Panc1 (cell line): ENCODE measurements around the gene PCBD2. TPM values are rescaled to one million over a fixed set of nuclear protein-coding genes. Genes with fewer than 3 reads are reported as not detected.

Experiments used
- ATAC-seq: fragments of 200-7000 bp; cut with Tn5 transposase; 2 replicates; pipeline ENCODE4 v1.9.1; 2020; ENCODE audit warnings: mild to moderate bottlenecking, moderate library complexity
- BruUV-seq: library from RNA; stranded (reverse); fragments of 400-500 nt; replicated peaks from 2 replicates; lab custom pipeline; 2021; lab: Mats Ljungman, UMichigan
- CTCF ChIA-PET: fragments of 300-600 bp; sonication (Branson Sonifier 250); formaldehyde crosslinking; loops from one replicate; lab custom pipeline; 2022; ENCODE audit warnings: antibody characterized with exemption; lab: Charles Lee
- POLR2A ChIA-PET: fragments of 300-600 bp; sonication (Branson Sonifier 250); formaldehyde crosslinking; loops from one replicate; lab custom pipeline; 2022; ENCODE audit warnings: antibody characterized with exemption; lab: Charles Lee
- DNase-seq: peaks from one replicate; pipeline ENCODE4 v3.0.0-alpha.2; 2010; ENCODE audit warnings: low read depth, low spot score
- H3K27ac ChIP-seq: 2 replicates; pipeline ENCODE4 v1.5.1; 2011; ENCODE audit warnings: mild to moderate bottlenecking, low read length, inconsistent platforms
- H3K27me3 ChIP-seq: fragments of 200-500 bp; sonication (Bioruptor generic); 2 replicates; pipeline ENCODE4 v1.6.0; 2014; ENCODE audit warnings: low read length, inconsistent platforms; ENCODE audit not compliant: control insufficient read depth, insufficient read depth
- H3K36me3 ChIP-seq: fragments of 200-500 bp; sonication (Bioruptor generic); 2 replicates; pipeline ENCODE4 v1.5.1; 2014; ENCODE audit warnings: inconsistent platforms, mild to moderate bottlenecking, low read length, moderate library complexity; ENCODE audit not compliant: control insufficient read depth, insufficient read depth
- H3K4me1 ChIP-seq: 2 replicates; pipeline ENCODE4 v1.5.1; 2011; ENCODE audit warnings: inconsistent platforms, mild to moderate bottlenecking, low read length, moderate library complexity; ENCODE audit not compliant: control insufficient read depth, insufficient read depth
- H3K4me3 ChIP-seq, 2 experiments: 2 replicates each; pipeline ENCODE4 v1.5.1; 2011 to 2012; ENCODE audit warnings: low read depth in 2 of 2, low read length in 2 of 2, mild to moderate bottlenecking in 2 of 2, inconsistent platforms in 1 of 2, moderate library complexity in 1 of 2
- H3K9me3 ChIP-seq: fragments of 200-500 bp; sonication (Bioruptor generic); 2 replicates; pipeline ENCODE4 v1.5.1; 2014; ENCODE audit warnings: low read depth, mild to moderate bottlenecking, inconsistent platforms, low read length, moderate library complexity; ENCODE audit not compliant: control insufficient read depth, insufficient read depth
- POLR2AphosphoS5 ChIP-seq: IDR thresholded peaks from 2 replicates; pipeline ENCODE4 v1.6.1; 2012; ENCODE audit warnings: mild to moderate bottlenecking, low read depth, low read length, moderate library complexity
- SIN3A ChIP-seq: IDR thresholded peaks from 2 replicates; pipeline ENCODE4 v1.6.1; 2012; ENCODE audit warnings: low read depth, mild to moderate bottlenecking, low read length, moderate library complexity, borderline replicate concordance; ENCODE audit not compliant: insufficient read depth
- TCF7L2 ChIP-seq: IDR thresholded peaks from 2 replicates; pipeline ENCODE4 v1.6.1; 2011; ENCODE audit warnings: mild to moderate bottlenecking, low read depth, low read length, inconsistent platforms
- in situ Hi-C: cut with HindIII; loops from 2 replicates; pipeline ENCODE4 v1.10.0; 2016; ENCODE audit warnings: low sequenced_read_pairs, low pct_unique_long_range_greater_than_20kb
- intact Hi-C: fragments of 100-400 bp; cut with micrococcal nuclease; formaldehyde crosslinking; loops from one replicate; pipeline ENCODE4 v1.10.0; 2022; ENCODE audit not compliant: unreplicated experiment
- total RNA-seq: library from RNA; stranded (reverse); gene quantifications from one replicate; pipeline ENCODE4 v1.2.1, GENCODE V29; 2021; ENCODE audit not compliant: unreplicated experiment
- TF ChIP-seq, protein P1 (sequence below), 2 experiments: IDR thresholded peaks; 2 replicates each; pipeline ENCODE4 v1.6.1; 2011 to 2012; ENCODE audit warnings: low read depth in 2 of 2, control low read depth in 1 of 2, low read length in 1 of 2, mild to moderate bottlenecking in 1 of 2, moderate library complexity in 1 of 2; ENCODE audit not compliant: insufficient read depth in 1 of 2
- TF ChIP-seq, protein P2 (sequence below): fragments of 450-650 bp; IDR thresholded peaks from 2 replicates; pipeline ENCODE4 v1.5.1; 2017; ENCODE audit warnings: mild to moderate bottlenecking

The PCBD2 gene
- total RNA-seq, 1 experiment from 2014 or later = 19.8 TPM

DNA sequence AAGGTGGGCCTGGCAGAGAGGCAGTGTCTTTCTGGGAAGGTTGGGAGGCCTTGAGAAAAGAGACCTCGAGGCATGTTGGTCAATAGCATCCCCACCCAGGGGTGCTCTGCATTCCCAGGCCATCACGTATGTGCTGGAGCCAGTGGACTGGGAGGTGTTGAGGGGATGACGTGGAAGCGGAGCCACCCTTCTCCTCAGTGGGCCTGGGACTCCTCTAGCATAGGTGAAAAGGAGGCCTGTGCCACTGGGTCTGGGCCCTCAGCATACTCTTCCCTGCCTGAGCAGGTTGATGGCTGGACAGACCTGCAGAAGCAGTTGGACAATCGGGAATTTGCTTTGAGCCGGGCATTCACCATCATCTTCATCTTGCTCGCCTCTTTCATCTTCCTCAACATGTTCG is 103.6 kb downstream of the PCBD2 start:
- BruUV-seq = no TSS peak
- in situ Hi-C loops = no loop called here
- H3K36me3 ChIP-seq = no peaks in the 10 kb centered on the region
- H3K4me1 ChIP-seq = no peaks in the 10 kb centered on the region
- no peaks in the 10 kb centered on the region for H3K9me3 ChIP-seq
- no peaks in the 10 kb centered on the region for H3K27me3 ChIP-seq
- H3K27ac ChIP-seq = no peak overlapping the region
- POLR2A ChIA-PET = no interaction called here
- CTCF ChIA-PET = no interaction called here
- H3K4me3 ChIP-seq = no peak overlapping the region
- intact Hi-C loops = no loop called here
- DNase-seq = no peak
- ATAC-seq = no peak
- TF ChIP-seq, protein P1, sequence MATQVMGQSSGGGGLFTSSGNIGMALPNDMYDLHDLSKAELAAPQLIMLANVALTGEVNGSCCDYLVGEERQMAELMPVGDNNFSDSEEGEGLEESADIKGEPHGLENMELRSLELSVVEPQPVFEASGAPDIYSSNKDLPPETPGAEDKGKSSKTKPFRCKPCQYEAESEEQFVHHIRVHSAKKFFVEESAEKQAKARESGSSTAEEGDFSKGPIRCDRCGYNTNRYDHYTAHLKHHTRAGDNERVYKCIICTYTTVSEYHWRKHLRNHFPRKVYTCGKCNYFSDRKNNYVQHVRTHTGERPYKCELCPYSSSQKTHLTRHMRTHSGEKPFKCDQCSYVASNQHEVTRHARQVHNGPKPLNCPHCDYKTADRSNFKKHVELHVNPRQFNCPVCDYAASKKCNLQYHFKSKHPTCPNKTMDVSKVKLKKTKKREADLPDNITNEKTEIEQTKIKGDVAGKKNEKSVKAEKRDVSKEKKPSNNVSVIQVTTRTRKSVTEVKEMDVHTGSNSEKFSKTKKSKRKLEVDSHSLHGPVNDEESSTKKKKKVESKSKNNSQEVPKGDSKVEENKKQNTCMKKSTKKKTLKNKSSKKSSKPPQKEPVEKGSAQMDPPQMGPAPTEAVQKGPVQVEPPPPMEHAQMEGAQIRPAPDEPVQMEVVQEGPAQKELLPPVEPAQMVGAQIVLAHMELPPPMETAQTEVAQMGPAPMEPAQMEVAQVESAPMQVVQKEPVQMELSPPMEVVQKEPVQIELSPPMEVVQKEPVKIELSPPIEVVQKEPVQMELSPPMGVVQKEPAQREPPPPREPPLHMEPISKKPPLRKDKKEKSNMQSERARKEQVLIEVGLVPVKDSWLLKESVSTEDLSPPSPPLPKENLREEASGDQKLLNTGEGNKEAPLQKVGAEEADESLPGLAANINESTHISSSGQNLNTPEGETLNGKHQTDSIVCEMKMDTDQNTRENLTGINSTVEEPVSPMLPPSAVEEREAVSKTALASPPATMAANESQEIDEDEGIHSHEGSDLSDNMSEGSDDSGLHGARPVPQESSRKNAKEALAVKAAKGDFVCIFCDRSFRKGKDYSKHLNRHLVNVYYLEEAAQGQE (IDR thresholded peaks at IDR 0.05; ENCODE audit: insufficient read depth in 1 of 2, low read depth in 2 of 2, low read length in 1 of 2) = no peak
- no peak for TF ChIP-seq SIN3A
- TF ChIP-seq, protein P2, sequence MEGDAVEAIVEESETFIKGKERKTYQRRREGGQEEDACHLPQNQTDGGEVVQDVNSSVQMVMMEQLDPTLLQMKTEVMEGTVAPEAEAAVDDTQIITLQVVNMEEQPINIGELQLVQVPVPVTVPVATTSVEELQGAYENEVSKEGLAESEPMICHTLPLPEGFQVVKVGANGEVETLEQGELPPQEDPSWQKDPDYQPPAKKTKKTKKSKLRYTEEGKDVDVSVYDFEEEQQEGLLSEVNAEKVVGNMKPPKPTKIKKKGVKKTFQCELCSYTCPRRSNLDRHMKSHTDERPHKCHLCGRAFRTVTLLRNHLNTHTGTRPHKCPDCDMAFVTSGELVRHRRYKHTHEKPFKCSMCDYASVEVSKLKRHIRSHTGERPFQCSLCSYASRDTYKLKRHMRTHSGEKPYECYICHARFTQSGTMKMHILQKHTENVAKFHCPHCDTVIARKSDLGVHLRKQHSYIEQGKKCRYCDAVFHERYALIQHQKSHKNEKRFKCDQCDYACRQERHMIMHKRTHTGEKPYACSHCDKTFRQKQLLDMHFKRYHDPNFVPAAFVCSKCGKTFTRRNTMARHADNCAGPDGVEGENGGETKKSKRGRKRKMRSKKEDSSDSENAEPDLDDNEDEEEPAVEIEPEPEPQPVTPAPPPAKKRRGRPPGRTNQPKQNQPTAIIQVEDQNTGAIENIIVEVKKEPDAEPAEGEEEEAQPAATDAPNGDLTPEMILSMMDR = no peak
- no peak for TF ChIP-seq TCF7L2
- no peak for TF ChIP-seq POLR2AphosphoS5

DNA sequence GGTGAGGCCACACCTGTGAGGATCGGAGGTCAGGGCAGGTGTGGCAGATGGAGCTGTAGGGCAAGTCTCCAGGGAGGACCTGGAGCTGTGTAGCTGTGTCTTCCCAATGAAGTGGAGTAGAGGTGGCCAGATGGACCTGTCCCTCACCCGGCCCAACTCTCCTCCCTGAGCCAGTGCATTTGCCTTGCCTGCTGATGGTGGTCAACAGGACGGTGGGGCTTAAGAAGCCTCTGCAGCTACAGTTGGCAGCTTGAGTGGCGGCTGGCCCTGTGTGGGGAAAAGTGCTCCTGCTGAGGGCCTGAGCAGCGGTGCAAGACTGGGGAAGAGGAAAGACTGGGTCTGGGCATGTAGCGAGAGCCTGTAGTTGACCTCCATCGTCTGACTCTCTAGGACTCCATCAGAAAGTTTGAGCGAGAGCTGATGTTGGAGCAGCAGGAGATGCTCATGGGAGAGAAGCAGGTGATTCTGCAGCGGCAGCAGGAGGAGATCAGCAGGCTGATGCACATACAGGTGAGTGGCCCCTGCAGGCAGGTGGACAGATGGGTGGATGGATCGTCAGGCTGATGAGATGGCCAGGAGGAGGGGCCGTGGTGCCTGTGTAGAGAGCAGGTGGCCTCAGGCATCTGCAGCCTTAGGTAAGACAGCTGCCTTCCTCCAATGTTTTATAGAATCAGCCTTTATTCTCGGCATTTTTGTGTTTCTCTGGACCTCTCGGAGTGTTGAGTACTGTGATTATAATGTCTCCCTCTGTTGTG is 104.2 kb downstream of the PCBD2 start:
- no peak for TF ChIP-seq TCF7L2
- TF ChIP-seq SIN3A = no peak
- TF ChIP-seq, protein P2 = no peak
- TF ChIP-seq, protein P1 (IDR thresholded peaks at IDR 0.05; ENCODE audit: insufficient read depth in 1 of 2, low read depth in 2 of 2, low read length in 1 of 2) = no peak
- no peak for TF ChIP-seq POLR2AphosphoS5
- in situ Hi-C loops (no loop called here), intact Hi-C loops (no loop called here)
- Histone ChIP-seq H3K27me3 (no peaks in the 10 kb centered on the region), H3K4me3 (no peak overlapping the region), H3K9me3 (no peaks in the 10 kb centered on the region), H3K4me1 (peaks cover 5% of the 10 kb centered on the region), H3K36me3 (no peaks in the 10 kb centered on the region), H3K27ac (no peak overlapping the region)
- no TSS peak for BruUV-seq
- DNase-seq = no peak
- ChIA-PET CTCF (no interaction called here), POLR2A (no interaction called here)
- ATAC-seq = no peak
